ELF-1 (cell line): ENCODE data around the gene CMYA5.

Experiments used
- DNase-seq: peaks from one replicate; pipeline ENCODE4 v3.0.0-alpha.2; 2016; ENCODE audit warnings: low read depth, low spot score

The CMYA5 gene

DNA sequence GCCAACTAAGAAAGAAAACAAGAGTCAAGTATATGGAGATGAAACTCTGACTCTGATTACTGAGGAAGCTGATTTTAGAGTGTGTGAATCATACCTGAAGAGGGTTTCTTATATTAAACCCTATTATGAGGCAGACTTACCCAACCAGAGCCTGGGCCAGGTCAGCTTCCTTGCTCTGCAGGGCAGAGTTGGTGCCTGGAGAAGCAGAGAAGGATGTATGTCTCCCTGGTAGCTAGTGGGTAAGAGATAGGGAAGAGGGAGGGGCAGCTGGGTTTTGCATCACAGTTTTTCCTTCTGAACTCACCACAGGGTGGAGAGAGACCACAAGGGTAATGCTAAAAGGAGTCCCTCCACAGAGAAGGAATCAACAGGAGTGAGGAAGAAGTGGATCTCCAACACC is 104.1 kb downstream of the CMYA5 start:
- no peak for DNase-seq

DNA sequence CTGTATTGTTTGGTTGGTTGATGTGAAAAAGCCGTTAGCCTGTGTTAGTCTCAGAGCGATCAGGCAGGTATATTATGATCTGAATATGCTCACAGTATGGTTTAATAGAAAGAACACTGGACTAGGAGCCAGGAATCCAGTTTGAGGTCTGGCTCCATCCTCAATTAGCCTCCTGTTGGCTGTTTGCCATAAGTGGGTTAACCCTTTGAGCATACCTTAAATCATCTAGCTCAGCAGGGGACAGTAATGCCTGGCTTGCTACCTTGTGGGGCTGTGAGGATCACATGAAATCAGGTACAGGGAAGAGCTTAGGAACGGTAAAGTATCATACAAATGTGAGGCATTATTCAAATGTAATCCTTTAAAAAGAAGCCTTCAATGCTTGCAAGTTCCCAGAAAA is 104.7 kb downstream of the CMYA5 start:
- no peak for DNase-seq

DNA sequence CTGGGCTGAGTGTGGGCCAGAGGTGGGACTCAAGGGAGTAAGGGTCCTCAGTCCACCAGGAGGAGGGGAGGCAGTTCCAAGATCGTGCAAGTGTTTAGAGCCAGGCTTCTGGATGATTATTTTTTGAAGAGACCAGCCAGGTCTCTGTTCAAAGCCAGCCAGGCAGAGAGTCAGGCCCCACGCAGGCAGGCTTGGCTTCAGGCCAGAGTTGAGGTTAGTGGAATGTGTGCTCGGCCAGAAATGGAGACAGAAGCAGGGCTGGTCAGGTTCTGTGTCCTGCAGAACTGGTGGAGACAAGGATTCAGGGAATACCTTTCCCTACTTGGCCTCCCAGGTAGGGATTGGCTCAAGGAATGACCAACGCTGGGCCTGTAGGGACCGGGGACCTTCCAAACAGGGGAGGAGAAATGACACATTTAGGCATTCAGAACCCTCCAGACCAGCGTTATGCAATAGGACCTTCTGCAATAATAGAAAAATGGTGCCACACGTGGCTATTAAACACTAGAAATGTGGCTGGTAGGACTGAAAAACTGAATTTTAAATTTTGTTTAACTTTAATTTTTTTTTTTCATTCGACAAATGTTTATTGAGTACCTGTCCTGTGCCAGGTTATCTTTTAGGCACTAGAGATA is 106.2 kb downstream of the CMYA5 start:
- DNase-seq = no peak

DNA sequence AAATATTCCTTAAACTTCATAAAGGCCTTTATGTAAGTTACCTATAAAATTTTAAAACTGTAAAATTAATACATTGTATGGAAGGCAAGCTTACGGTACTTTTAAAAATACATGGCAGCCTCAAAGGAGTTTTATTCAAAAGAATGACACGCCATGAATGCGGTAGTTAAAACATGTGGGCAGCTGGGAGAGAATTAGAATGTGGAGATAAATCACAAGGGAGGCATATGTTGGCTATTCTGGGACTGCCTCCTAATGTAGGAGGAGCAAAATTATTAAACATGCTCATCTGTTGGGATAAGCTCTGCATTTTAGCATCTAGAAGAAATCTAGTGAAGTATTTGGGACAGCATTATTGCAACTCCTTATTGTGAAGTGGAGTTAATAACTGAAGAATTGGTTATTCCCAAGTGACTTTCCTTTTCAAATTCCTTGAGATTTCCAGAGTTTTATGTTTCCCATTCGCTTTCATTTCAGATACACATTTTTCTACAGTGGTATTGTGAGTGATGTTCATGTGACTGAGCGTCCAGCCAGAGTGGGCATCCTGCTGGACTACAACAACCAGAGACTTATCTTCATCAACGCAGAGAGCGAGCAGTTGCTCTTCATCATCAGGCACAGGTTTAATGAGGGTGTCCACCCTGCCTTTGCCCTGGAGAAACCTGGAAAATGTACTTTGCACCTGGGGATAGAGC is 109.4 kb downstream of the CMYA5 start:
- DNase-seq = no peak

DNA sequence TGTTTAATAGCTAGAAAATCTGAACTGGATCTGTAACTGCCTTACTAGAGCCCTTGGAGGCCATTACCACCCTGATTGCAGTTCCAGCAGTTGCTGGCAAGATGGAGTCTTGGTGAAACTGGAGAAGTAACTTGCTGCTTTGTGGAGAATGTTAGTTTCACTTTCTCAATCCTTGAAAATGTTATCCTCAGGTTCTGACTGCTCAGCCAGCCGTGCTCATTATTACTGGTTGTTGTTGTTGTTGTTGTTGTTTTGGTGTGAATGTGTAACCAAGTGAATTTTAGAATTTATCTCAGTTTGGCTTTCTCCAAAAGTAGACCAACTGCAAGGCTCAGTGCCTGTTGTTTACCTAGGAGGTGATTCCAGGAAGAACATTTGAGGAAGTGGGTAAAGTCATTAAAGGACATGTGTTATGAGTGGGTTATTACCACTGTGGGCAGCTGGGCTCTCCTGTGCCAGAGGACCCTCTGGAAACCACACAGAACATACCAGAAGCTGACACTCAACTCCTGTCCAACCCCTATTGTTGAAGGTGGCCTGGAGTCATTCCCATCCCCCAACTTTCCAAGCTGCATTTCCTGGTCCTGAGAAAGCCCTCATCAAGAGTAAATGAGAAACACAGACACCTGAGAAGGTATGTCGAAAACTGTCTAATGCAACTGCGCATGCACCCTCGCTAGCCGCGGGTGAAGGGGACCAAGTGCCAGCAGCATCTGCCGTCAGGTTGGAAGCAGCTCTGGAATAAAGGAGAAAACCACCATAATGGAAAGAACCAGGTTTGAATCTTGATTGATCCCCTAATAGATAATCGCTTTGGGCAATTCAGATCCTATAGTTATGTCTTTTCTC is 111.6 kb downstream of the CMYA5 start:
- no peak for DNase-seq

DNA sequence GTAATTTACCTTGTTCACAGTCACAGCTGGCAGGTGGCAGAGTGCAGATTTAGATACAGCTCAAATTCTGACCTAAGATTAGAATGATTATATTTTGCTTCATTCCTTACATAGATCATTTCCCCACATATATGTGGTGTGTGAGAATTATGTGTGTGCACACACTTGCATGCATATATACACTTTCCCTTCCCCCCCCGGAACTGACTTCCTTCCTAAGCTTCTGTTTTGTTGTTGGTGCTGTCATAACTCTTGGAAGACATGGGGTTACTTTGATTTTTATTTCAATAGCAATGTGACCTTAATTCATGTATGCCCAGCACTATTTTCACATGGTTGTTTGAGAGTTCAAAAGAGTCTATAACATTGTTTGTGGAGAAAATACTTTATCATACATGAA is 112.8 kb downstream of the CMYA5 start:
- no peak for DNase-seq

DNA sequence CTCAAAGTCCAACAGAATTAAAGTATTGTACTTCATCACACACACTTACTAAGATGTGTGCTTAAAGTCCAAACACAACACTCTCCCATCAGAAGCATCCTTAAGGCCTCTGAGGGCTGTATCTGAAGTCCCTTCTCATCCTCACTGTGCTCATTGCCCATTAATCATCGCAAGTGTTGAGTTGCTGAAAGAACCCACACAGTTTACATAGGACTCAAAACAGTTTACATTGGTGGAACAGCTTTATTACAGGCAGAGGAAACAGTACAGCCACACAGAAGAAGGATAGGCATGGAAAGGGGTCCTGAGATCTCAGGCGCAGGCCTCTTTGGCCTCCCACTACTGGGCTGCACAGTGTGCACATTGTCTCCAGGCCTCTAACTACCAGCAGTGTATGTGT is 113.4 kb downstream of the CMYA5 start:
- no peak for DNase-seq

DNA sequence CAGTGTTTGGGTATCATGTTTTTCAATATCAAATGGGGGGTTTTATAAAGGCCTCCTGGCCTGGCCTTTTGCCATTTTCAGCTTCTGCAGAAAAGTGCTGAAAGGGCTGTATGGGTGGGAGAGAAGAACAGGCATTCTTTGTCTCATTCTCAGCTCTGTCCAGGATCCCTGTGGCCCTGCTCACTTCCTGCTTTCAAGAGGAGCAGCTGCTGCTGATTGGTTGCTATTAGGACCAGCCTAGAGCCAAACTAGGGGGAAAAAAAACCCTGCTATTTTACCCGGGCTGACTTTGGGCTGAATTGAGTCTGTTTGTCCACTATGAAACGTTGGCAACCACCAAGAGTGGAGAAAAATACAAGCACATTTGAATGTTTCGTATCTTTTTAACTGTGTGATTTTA is 117.1 kb downstream of the CMYA5 start:
- no peak for DNase-seq

DNA sequence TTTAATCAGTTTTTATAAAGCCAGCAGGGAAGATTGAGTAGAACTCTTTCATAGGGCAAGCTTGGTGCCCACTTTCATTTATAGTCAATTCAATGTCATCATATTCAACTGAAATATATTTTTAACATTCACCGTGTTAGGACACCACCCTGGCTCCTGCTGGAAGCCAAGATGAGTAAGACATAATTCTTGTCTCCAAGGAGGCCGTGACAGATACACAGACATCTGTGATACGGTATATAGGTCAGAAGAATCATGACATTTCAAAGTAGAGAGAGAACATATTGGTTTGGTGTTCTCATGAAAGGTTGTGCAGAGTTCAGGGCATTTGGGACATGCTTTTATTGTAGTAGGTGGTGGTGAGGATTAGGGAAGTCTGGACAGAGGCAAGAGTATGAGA is 120.1 kb downstream of the CMYA5 start:
- no peak for DNase-seq

DNA sequence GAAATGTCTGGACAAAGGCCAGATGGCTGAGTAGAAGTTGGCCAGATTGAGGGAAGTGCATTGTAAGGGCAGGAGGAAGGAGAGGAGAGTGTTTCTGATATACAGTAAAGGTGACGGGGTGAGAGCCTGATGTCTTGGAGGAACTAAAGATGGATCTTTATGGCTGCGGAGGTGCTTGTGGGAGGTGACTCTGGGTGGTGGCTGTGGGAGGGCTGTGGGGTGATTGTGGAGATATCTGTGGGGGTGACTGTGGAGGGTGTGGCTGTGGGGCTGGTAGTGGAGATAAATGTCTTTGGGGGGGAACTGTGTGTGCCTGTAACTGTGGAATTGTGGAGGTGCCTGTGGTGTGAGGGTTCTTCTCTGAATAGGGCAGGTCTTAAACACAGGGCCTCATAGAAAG is 121.4 kb downstream of the CMYA5 start:
- DNase-seq = no peak

DNA sequence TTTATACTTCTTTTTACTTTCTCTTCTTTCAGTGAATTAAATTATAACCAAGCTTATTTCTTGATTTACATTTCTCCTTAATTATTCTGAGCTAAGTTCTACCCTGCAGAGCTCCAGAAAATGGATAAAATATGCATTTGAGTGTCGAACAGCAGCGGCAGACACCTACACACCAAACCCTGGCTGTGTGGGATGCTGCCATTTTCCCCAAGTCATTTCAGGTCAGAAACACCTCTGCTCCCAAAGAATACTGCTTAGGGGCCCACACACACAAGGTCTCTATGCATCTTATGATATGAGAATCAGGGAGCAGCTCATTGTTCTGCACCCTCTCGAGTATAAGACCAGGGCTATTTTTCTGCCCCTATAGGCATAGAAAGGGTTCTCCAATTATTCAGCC is 122.3 kb downstream of the CMYA5 start:
- no peak for DNase-seq

DNA sequence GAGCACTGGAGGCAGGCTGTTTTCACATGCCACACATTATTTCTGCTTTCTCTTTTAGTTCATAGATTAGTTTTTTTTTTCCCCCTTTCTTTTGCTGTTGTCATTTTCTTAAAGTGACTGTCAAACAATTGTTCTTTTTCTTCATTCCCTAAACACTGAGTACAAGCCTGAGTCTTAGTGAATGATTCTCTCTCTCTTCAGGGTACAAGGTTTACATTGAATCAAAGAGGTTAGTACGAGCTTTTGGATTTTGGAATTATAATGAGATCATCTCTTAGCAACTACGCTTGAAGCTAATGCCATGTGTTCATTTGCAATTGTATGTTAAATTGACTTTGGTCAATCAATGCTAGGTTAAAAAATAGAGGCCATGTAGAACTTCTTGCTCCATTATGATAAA is 125.1 kb downstream of the CMYA5 start:
- DNase-seq = no peak

DNA sequence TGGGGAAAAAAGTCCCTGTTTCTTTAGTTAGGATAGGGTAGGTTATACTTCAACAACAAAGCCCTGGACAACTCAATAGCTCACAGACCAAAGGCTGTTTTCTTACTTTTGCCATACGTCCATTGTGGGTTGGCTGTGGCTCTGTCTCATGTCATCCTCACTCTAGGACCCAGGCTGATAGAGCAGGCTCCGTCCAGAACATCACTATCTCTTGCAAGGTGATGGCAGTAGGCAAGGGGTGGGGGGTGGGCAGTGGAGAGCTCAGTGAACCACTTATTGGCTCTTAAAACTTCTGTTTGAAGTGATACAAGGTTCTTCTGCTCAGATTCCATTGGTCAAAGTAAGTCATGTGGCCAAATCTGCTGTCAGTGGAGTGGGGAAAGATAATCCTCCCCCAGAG is 126.4 kb downstream of the CMYA5 start:
- DNase-seq = no peak

DNA sequence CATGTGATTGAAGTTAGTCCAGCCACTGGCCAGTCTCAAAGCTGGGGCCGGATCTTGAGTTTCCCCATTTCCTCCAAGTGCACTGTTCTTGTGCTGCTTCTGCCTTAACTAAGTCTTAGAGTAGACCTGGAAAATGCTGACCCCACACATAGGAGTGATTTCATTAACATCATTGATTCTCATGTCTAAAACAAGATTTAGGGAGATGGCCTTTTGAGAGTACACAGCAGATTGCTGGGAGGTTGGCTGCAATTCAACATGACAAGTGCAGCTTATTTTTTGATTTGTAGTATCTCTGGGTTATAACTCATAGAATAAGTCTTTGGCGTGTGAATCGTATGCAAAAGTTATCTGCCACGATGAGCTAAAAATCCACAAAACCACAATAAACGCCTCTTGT is 131.0 kb downstream of the CMYA5 start:
- DNase-seq = no peak

DNA sequence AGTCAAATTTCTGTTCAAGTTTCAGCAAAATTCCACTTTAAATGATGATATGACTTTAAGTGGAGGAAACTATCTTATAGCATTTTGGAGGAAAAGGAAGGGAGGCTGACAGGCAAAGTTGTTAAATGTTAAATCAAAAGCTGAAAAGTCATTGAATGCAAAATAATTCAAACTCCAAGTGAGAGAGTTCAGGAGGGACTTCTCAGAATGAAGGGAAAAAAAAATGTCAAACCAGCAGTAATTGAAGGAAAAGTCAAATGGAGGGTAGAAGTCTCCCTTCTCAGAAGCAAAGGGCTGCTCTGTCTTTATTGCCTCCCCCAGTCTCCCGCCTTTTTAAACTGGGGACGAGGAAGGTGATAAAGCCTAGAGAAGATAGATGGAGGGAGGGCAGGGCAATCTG is 134.8 kb downstream of the CMYA5 start:
- DNase-seq = no peak

DNA sequence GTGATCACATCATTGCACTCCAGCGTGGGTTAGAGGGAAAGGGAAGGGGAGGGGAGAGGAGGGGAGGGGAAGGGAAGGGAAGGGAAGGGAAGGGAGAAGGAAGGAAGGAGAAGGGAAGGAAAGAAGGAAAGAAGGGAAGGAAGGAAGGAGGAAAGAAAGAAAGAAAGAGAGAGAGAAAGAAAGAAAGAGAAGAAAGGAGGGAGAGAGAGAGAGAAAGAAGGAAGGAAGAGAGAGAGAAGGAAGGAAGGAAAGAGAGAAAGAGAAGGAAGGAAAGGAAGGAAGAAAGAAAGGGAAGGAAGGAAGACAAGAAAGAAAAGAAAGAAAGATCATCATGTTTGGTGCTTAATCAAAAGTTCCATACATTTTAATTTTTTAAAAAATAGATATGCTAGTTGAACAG is 136.2 kb downstream of the CMYA5 start:
- DNase-seq = no peak

DNA sequence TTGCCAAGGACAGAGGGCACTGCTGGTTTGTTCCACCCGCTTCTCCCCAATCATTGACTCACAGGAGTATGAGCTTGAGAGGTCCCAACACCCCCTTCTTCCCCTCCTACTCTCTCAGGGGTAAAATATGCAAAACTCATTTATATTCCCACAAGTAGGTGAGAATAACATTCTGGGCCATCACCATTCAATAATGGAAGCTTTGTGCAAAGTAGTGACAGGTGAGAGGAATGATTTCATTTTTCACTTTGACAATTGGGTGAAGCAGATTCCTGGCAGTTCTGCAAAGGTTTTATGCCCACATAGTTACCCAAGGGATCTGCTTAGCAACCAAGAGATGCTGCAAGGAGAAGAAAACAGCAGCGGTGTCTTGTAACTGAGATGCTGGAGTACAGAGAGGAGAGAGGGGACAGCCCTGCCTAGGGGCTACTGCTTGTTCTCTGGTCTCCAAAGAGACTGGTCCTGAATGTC is 137.6 kb downstream of the CMYA5 start:
- DNase-seq = no peak

DNA sequence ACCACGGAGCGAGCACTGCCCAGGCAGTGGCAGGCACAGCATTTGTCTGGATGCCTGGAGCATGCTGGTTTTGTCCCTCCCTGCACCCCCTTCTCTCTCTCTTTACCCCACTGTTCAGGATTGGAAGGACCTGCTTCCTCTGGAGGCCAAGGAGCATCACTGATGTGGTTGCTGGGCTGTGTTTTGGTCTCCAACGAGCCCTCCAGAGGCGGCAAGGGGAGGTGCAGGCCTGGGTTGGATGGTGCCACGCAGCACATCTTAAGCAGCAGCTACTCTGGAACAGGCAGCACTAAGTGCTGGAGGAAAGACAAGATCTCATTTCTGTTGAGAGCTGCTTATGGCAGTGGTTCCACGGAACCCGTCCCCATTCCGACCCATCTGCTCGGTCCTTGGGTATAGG is 139.6 kb downstream of the CMYA5 start:
- peak; percentile 65 for DNase-seq

DNA sequence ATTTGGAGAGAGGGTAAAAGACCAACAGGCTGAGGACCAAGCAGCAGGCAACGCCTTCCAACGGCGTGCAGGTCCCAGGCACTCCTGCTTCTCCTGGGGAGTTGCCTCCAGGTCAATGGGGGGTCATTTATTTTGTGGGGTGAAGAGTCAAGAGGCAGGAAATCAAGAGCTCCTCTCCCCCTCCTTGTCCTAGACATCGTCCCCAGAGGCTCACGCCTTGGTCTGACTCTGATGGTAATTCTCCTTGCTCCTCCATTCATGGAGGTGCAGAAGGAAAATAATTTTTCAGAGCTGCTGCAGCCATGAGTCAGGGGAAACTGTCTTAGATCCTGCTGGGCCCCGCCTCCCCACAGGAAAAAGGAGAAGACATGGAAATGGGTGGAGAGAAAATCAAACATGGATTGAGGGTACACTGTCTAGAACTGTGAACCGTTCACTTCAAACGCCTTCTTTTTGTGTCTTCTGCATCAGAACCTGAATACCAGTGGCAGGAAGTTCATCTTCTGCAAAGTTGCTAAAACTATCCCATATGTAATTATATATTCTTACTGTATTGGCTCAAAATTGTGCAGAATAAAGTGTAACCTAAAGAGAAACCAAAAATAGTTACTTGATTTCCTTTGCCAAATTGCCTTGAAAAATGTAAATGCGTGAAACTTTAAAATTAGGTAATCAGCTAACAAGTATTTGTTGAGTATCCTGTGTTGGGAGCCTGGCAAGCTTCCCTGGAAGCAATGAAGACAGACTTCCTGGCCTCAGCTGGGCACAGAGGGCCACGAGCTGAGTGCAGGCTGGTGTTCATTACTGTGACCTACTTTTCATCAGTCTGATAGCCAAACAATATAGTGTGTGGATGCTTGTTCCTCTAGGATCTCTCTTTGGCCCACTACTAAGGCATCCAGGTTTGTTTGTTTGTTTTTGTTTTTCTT is 142.0 kb downstream of the CMYA5 start:
- DNase-seq = no peak

DNA sequence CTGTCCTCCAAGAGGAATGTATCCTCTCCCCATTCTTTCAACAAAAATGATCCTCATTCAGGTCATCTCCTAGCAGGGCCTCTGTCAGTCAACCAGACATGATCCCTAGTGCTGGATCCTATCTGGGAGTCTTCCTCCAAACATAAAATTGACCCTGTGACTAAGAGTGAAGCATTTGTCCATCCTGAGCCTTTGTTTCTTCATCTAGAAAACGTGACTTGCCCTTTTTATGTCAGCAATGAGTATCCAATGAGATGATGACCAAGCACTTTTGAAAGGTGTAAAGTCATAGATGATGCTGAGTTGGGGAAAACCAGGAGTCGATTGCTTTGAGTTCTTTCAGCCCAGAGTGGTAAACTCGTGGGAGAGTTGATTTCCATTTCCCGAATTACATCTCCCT is 143.3 kb downstream of the CMYA5 start:
- no peak for DNase-seq

DNA sequence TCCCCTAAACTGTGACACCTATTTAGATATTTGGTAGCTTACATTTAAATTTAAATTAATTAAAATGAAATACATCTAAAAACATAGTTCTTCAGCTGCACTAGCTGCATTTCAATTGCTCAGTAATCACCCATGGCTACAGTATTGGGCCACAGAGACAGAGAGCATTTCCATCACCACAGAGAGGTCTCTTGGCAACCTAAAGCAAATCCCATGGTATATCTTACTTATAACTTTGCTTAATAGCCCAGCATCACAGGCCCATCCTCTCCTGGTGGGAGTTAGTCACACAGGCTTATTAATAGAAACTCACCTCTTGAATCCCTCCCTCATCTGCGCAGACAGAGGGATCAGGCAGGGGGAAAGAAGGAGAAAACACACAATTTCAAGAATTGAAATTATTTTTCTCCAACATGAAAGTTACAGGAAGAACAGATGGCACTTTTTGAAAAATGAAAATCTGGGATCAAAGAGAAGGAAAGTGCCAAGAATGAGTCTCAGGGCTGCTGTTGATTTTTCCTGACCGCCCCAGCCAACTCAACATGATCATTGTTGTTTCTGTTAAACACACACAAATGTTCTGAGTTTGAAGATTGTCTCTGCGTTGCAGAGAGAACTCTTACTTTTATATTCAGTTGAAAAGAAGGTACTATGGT is 144.6 kb downstream of the CMYA5 start:
- DNase-seq = no peak
